DMS53 (cell line): Measurements from ENCODE around the gene MPND.

Source experiments
- DNase-seq: peaks from one replicate; lab custom pipeline; 2025; lab: John Stamatoyannopoulos, UW

Gene MPND, protein sequence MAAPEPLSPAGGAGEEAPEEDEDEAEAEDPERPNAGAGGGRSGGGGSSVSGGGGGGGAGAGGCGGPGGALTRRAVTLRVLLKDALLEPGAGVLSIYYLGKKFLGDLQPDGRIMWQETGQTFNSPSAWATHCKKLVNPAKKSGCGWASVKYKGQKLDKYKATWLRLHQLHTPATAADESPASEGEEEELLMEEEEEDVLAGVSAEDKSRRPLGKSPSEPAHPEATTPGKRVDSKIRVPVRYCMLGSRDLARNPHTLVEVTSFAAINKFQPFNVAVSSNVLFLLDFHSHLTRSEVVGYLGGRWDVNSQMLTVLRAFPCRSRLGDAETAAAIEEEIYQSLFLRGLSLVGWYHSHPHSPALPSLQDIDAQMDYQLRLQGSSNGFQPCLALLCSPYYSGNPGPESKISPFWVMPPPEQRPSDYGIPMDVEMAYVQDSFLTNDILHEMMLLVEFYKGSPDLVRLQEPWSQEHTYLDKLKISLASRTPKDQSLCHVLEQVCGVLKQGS

DNA sequence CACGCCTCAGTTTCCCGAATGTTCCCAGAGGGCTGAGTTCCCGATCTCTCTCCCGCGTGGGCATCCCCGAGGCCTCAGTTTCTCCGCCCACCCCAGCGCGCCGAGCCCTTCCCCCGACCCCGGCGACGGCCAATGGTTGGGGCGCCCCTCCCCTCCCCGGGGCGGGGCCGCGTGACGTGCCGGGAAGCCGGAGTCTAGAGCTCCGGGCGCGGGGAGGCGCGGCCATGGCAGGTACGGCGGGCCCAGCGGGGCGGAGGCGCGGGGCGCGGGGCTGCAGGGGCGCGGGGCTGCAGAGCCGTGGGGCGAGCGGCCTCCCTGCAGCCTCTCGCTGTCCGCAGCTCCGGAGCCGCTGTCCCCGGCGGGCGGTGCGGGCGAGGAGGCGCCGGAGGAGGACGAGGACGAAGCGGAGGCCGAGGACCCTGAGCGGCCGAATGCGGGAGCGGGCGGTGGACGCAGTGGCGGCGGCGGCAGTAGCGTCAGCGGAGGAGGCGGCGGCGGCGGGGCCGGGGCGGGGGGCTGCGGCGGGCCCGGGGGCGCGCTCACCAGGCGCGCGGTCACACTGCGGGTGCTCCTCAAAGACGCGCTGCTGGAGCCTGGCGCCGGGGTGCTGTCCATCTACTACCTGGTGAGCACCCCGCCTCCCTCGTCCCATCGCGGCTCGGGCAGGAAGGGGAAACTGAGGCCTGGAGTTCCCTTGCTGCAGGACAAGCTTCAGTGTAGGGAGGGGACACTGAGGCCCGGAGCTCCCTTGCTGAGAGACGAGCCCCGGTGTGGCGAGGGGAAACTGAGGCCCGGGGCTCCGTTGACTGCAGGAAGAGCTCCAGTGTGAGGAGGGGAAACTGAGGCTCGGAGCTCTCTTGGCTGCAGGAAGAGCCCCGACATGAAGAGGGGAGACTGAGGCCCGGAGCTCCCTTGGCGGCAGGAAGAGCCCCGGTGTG lies at the start of gene MPND:
Gene MPND (plus strand): TSS at position 193 of the 938 bp plus-strand sequence. CDS start 32 bp downstream, at position 225.
- peak; percentile 90 for DNase-seq

DNA sequence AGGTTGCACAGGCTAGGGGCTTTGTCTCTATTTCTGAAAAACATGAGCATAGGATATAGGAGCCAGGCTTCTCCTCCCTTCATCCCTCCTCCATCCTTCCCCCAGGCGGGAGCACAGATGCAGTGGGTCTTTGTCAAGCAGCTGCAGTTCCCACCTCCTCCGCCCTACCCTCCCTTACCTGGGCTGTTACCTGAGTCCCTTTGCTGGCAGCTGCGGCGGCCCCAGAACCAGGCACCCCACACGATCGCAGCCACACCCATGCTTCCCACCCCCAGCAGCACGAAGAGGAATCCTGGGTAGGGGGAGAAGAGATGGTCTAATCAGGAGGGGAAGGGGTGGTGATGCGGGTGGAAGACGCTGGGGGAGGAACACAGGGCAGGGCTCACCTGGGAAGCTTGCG lies 49.0 kb upstream of the MPND start:
- DNase-seq: no peak

DNA sequence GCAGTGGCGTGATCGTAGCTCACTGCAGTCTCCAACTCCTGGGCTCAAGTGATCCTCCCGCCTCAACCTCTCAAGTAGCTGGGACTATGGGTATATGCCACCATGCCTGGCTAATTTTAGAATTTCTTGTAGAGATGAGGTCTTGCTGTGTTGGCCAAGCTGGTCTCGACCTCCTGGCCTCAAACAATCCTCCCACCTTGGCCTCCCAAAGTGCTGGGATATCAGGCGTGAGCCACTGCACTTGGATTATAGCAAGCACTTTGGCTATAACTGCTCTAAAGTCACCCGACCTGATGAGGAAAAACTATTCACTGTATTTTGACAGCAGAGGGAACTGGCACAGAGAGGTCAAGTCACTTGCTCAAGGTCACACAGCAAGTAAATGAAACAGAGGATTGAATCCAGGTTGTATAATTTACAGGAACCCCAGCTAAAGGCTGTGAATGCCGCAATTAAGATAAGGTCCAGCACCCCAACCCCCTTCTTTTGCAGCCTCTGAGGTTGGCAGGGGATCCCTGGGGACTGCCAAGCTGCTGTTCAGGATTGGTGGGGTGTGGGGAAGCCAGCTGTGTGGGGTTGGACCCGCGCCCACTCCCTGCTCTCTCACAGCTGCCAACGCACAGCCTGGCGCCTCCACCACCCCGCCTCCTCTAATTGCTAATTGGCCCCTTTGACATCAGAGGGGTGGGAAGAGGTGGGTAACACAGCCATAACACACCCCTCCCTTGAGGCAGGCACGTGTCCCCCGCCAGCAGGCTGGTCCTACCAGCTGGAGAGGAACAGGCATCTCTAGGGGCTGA lies 47.2 kb upstream of the MPND start:
- DNase-seq: no peak

- no peak for DNase-seq
Observed at GRCh38 chr19:4297901-4298809, 45.2 kb upstream of the MPND start.

DNA sequence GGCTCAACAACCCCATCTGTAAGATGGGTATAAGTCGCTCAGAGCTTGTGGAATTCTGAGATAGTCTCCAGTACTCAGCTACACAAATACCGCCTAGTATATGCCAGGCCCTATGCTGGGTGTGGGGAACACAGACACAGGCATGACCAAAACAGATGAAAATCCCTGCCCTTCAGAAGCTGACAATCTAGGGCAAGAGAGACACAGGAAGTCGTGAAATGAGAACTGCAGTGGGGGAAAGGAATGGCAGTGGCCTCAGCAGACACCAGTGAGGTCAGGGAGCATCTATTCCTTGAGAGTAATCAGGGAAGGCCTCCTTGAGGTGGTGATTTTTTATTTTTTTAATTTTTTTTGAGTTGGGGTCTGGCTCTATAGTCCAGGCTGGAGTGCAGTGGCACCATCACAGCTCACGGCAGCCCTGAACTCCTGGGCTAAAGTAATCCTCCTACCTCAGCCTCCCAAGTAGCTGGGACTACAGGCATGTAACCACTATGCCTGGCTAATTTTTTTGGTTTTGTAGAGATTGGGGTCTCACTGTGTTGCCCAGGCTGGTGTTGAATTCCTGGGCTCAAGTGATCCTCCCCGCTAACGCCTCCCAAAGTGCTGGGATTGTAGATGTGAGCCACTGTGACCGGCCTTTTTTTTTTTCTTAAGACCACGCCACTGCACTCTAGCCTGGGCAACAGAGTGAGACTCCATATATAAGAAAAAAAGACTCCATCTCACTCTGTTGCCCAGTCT lies 44.4 kb upstream of the MPND start:
- DNase-seq: no peak

DNA sequence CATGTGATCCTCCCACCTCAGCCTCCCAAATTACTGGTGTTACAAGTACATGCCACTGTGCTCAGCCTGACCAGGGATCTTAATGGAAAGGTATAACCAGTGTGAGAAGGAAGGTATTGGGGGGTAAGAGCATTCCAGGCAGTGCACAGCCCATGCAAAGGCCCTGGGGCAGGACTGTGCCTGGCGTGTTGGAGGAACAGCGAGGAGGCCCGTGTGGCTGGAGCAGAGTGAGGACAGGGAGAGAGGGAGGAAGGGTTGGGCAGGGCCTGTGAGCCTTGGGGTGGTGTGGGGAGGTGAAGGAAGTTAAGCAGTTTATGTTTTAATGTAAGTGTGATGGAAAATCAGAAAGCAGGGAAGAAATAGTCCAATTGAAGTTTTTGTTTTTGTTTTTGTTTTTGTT lies 42.8 kb upstream of the MPND start:
- no peak for DNase-seq

GRCh38 chr19:4301590-4302242 lies 41.6 kb upstream of the MPND start:
- DNase-seq: peak; percentile 36

DNA sequence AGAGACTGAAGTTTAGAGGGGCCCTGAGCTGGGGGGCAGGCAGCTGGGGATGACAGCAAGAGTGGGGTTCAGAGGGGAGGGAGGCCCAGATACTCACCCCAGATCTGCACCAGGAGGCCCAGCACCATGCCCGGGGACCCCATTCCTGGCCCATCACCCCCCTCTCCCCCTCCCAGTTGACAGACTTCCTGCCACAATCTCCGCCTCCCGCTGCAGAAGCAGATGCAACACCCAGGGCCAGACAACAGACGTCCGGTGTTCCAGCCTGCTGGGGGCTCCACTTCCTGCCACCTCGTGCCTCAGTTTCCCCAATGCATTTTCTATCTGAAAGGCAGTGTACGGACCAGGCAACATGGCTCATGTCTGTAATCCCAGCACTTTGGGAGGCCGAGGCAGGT lies 41.1 kb upstream of the MPND start, which contains the start of gene TMIGD2:
Gene TMIGD2 (minus strand): TSS at position 147 of the 398 bp plus-strand sequence. CDS start 4 bp downstream, at position 143.
- DNase-seq: no peak

- no peak for DNase-seq
Observed at GRCh38 chr19:4303819-4304537, 39.4 kb upstream of the MPND start.

GRCh38 chr19:4304538-4305256 lies 38.7 kb upstream of the MPND start, which contains the start of gene FSD1:
Gene FSD1 (plus strand): TSS chr19:4304598. CDS start chr19:4304747, 149 bp downstream.
- peak; percentile 74 for DNase-seq

- no peak for DNase-seq
Observed at GRCh38 chr19:4305257-4305612, 38.1 kb upstream of the MPND start.

DNA sequence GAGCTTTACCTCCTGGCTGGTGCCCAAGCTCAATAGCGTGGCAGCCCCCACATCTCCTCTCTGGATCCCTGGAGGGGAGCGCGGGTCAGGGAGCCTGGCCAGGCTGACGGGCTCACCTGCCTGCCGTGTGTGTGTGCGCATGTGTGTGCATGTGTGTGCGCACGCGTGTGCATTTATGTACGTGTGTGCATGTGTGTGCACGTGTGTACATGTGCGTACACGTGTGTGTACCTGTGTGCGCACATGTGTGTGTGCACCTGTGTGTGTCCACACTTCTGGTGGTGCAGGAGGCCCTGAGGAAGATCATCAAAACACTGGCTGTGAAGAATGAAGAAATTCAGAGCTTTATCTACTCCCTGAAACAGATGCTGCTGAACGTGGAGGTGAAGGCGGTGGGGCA lies 37.7 kb upstream of the MPND start:
- DNase-seq: no peak

DNA sequence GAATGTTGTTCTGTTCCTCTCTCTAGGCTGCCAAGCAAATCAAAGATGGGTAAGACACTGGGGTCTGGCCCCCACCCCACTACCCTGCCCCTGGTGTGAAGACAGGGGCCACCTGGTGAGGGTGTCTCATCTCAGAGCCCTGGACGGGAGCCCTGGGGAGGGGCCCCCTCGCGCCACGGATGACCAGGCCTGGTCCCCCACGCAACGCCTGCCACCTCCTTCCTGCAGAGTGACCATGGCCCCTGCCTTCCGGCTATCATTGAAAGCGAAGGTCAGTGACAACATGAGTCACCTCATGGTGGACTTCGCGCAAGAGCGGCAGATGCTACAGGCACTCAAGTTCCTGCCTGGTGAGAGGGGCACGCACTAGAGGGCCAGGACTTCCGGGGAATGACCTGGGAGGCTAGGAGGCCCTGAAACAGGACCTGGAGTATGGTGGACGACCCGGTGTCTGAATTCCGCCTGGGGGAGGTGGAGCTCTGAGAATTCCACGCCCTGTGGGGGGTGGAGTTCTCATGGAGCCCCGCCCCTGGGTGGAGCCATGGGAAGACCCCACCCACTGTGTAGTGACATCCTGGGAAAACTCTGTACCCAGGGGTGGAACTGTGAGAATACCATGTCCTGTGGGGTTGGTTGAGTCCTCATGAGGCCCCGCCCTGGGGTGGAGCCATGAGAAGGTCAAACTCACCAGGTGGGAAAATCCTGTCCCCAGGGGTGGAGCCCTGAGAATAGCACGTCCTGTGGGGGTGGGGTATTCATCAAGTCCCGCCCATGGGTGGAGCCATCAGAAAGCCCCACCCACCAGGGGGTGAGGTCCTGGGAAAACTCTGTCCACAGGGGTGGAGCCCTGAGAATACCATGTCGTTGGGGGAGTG lies 32.9 kb upstream of the MPND start:
- peak; percentile 50 for DNase-seq

DNA sequence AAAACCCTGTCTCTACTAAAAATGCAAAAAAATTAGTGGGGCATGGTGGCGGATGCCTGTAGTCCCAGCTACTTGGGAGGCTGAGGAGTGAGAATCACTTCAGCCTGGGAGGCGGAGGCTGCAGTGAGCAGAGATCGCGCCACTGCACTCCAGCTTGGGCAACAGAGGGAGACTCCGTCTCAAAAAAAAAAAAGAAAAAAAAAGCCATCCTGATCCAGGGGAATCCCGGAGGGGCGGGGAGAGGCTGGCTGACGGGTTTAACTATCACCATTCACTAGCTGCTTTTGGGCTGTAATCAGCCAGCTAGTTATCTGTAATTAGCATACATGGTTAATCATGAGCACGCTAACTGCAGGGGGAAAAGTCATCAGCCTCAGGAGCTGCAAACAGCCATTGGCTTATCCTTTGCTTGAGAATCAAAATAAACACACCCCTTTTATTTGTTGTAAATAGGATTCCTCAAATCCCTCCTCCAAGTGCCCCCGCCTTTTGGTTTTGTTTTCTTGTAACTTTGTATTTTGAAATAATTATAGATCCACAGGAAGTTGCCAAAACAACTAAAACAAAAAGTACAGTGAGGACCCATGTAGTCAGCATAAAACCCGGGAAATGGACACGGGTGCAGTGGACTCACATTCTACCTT lies 29.4 kb upstream of the MPND start:
- DNase-seq: no peak

- DNase-seq: no peak
Observed at GRCh38 chr19:4316956-4317355, 26.4 kb upstream of the MPND start.

- no peak for DNase-seq
Observed at GRCh38 chr19:4318460-4318859, 24.9 kb upstream of the MPND start.
